Calu3 (cell line): ENCODE results near the gene PKP4. TPM values are rescaled to one million over a fixed set of nuclear protein-coding genes. Genes with fewer than 3 reads are reported as not detected.

Experiments
- BruUV-seq: library from RNA; stranded (reverse); fragments of 400-500 nt; replicated peaks from 2 replicates; lab custom pipeline; 2021; lab: Mats Ljungman, UMichigan
- CTCF ChIA-PET: fragments of 300-600 bp; sonication (Branson Sonifier 250); formaldehyde crosslinking; loops from one replicate; lab custom pipeline; 2022; ENCODE audit warnings: antibody characterized with exemption; lab: Charles Lee
- DNase-seq: peaks from one replicate; pipeline ENCODE4 v3.0.0; 2022
- H3K27ac Mint-ChIP-seq: one replicate; pipeline ENCODE4 v1.8.0; 2022; ENCODE audit warnings: mixed read lengths; ENCODE audit not compliant: unreplicated experiment
- H3K27me3 Mint-ChIP-seq: one replicate; pipeline ENCODE4 v1.8.0; 2022; ENCODE audit warnings: mixed read lengths; ENCODE audit not compliant: unreplicated experiment
- H3K36me3 Mint-ChIP-seq: one replicate; pipeline ENCODE4 v1.8.0; 2022; ENCODE audit warnings: mild to moderate bottlenecking, moderate library complexity, mixed read lengths; ENCODE audit not compliant: insufficient read depth, unreplicated experiment
- H3K4me1 Mint-ChIP-seq: one replicate; pipeline ENCODE4 v1.8.0; 2022; ENCODE audit warnings: mild to moderate bottlenecking, low read depth, mixed read lengths; ENCODE audit not compliant: unreplicated experiment
- H3K4me3 Mint-ChIP-seq: one replicate; pipeline ENCODE4 v1.8.0; 2022; ENCODE audit warnings: mild to moderate bottlenecking, low read depth, moderate library complexity, mixed read lengths; ENCODE audit not compliant: unreplicated experiment
- H3K9me3 Mint-ChIP-seq: one replicate; pipeline ENCODE4 v1.8.0; 2022; ENCODE audit warnings: low read depth, mixed read lengths; ENCODE audit not compliant: unreplicated experiment
- CTCF ChIP-seq: fragments of 200-600 bp; IDR thresholded peaks from one replicate; pipeline ENCODE4 v1.8.0; 2022; ENCODE audit warnings: antibody characterized with exemption; ENCODE audit not compliant: unreplicated experiment
- intact Hi-C: fragments of 100-400 bp; cut with micrococcal nuclease; formaldehyde crosslinking; loops from one replicate; pipeline ENCODE4 v1.10.0; 2022; ENCODE audit not compliant: unreplicated experiment
- total RNA-seq: library from RNA; stranded (reverse); gene quantifications from 2 replicates; pipeline ENCODE4 v1.2.3, GENCODE V29; 2022

PKP4 gene
- total RNA-seq, 1 experiment from 2014 or later = 137 TPM

- BruUV-seq = no TSS peak
- TF ChIP-seq CTCF = no peak
- Mint-ChIP-seq H3K9me3 (no peaks in the 10 kb centered on the region), H3K36me3 (peaks cover 9% of the 10 kb centered on the region), H3K4me3 (no peak overlapping the region), H3K27me3 (no peaks in the 10 kb centered on the region), H3K27ac (no peak overlapping the region), H3K4me1 (no peaks in the 10 kb centered on the region)
- intact Hi-C loops = no loop called here
- CTCF ChIA-PET = no interaction called here
- no peak for DNase-seq
Measured at GRCh38 chr2:158633261-158633660, 176.5 kb downstream of the PKP4 start.

GRCh38 chr2:158634627-158635026 is 177.9 kb downstream of the PKP4 start:
- Mint-ChIP-seq H3K27ac (no peak overlapping the region), H3K27me3 (no peaks in the 10 kb centered on the region), H3K36me3 (peaks cover 9% of the 10 kb centered on the region), H3K9me3 (no peaks in the 10 kb centered on the region), H3K4me3 (no peak overlapping the region), H3K4me1 (no peaks in the 10 kb centered on the region)
- no peak for TF ChIP-seq CTCF
- CTCF ChIA-PET = no interaction called here
- no peak for DNase-seq
- BruUV-seq = no TSS peak
- intact Hi-C loops = no loop called here

GRCh38 chr2:158635961-158636601 is 179.3 kb downstream of the PKP4 start:
- CTCF ChIA-PET = interaction anchor here (0.5 kb wide), 1 partner anchor 101 kb away, joined by 5 read pairs; no protein-coding TSS in a partner anchor
- Mint-ChIP-seq H3K9me3 (no peaks in the 10 kb centered on the region), H3K27me3 (no peaks in the 10 kb centered on the region), H3K27ac (no peak overlapping the region), H3K4me1 (no peaks in the 10 kb centered on the region), H3K36me3 (peaks cover 9% of the 10 kb centered on the region), H3K4me3 (no peak overlapping the region)
- BruUV-seq = no TSS peak
- DNase-seq = no peak
- intact Hi-C loops = no loop called here
- TF ChIP-seq CTCF = no peak

- CTCF ChIA-PET = no interaction called here
- BruUV-seq = no TSS peak
- Mint-ChIP-seq H3K36me3 (peaks cover 11% of the 10 kb centered on the region), H3K9me3 (no peaks in the 10 kb centered on the region), H3K4me1 (no peaks in the 10 kb centered on the region), H3K4me3 (no peak overlapping the region), H3K27me3 (no peaks in the 10 kb centered on the region), H3K27ac (peak overlapping the region; percentile 21)
- DNase-seq = no peak
- intact Hi-C loops = no loop called here
- TF ChIP-seq CTCF = no peak
Measured at GRCh38 chr2:158637357-158637756, 180.6 kb downstream of the PKP4 start.
